ENCODE results near the gene ZNF532.

Gene ZNF532

GRCh38 chr18:58867281-58867961 is 2.7 kb downstream of the ZNF532 start:
- DNase-seq (ENCODE audit: low read depth in 2 of 2): no peak

- DNase-seq (ENCODE audit: low read depth in 2 of 2): no peak
Measured at GRCh38 chr18:58868440-58868839, 3.8 kb downstream of the ZNF532 start.

GRCh38 chr18:58870130-58870529 is 5.5 kb downstream of the ZNF532 start:
- no peak for DNase-seq (ENCODE audit: low read depth in 2 of 2)

- DNase-seq (ENCODE audit: low read depth in 2 of 2): no peak
Measured at GRCh38 chr18:58870621-58871020, 5.9 kb downstream of the ZNF532 start.

GRCh38 chr18:58871514-58872420 is 7.1 kb downstream of the ZNF532 start:
- DNase-seq (ENCODE audit: low read depth in 2 of 2): no peak

GRCh38 chr18:58878640-58879039 is 14.0 kb downstream of the ZNF532 start:
- DNase-seq (ENCODE audit: low read depth in 2 of 2): no peak

GRCh38 chr18:58881477-58881876 is 16.8 kb downstream of the ZNF532 start:
- DNase-seq (ENCODE audit: low read depth in 2 of 2): no peak

GRCh38 chr18:58882044-58882443 is 17.4 kb downstream of the ZNF532 start:
- no peak for DNase-seq (ENCODE audit: low read depth in 2 of 2)

- no peak for DNase-seq (ENCODE audit: low read depth in 2 of 2)
Measured at GRCh38 chr18:58882686-58883085, 18.0 kb downstream of the ZNF532 start.

GRCh38 chr18:58884680-58885079 is 20.0 kb downstream of the ZNF532 start:
- no peak for DNase-seq (ENCODE audit: low read depth in 2 of 2)

GRCh38 chr18:58886431-58886830 is 21.8 kb downstream of the ZNF532 start:
- no peak for DNase-seq (ENCODE audit: low read depth in 2 of 2)

- DNase-seq (ENCODE audit: low read depth in 2 of 2): no peak
Measured at GRCh38 chr18:58886864-58887612, 22.4 kb downstream of the ZNF532 start.

GRCh38 chr18:58887613-58887963 is 22.9 kb downstream of the ZNF532 start:
- no peak for DNase-seq (ENCODE audit: low read depth in 2 of 2)

GRCh38 chr18:58891776-58892175 is 27.1 kb downstream of the ZNF532 start:
- DNase-seq (ENCODE audit: low read depth in 2 of 2): no peak

- DNase-seq (ENCODE audit: low read depth in 2 of 2): no peak
Measured at GRCh38 chr18:58892488-58892887, 27.8 kb downstream of the ZNF532 start.

GRCh38 chr18:58893388-58894099 is 28.9 kb downstream of the ZNF532 start:
- DNase-seq (ENCODE audit: low read depth in 2 of 2): no peak

GRCh38 chr18:58894930-58895329 is 30.3 kb downstream of the ZNF532 start:
- no peak for DNase-seq (ENCODE audit: low read depth in 2 of 2)

GRCh38 chr18:58895385-58895784 is 30.7 kb downstream of the ZNF532 start:
- DNase-seq (ENCODE audit: low read depth in 2 of 2): no peak

- DNase-seq (ENCODE audit: low read depth in 2 of 2): no peak
Measured at GRCh38 chr18:58896268-58896667, 31.6 kb downstream of the ZNF532 start.

GRCh38 chr18:58896734-58897508 is 32.2 kb downstream of the ZNF532 start:
- no peak for DNase-seq (ENCODE audit: low read depth in 2 of 2)
